SK-N-SH (cell line): ENCODE measurements around the gene ABCG4. TPM values are rescaled to one million over a fixed set of nuclear protein-coding genes. Genes with fewer than 3 reads are reported as not detected.

Experiments used
- CTCF ChIA-PET: fragments of 300-600, 350-600 bp; formaldehyde crosslinking; extraction: SDS; loops from one replicate; lab custom pipeline; 2021; lab: Yijun Ruan, JAX
- POLR2A ChIA-PET: fragments of 350-600 bp; sonication (Branson Sonifier 250); formaldehyde crosslinking; extraction: SDS; loops from one replicate; lab custom pipeline; 2020; ENCODE audit warnings: antibody characterized with exemption, inconsistent platforms; lab: Yijun Ruan, JAX
- DNase-seq: peaks from one replicate; pipeline ENCODE4 v3.0.0; 2012
- H2AFZ ChIP-seq: fragments of 200-600 bp; sonication (generic); 2 replicates; pipeline ENCODE4 v1.8.1; 2016; ENCODE audit warnings: antibody characterized with exemption, mild to moderate bottlenecking, low read depth
- H3F3A ChIP-seq: fragments of 200-600 bp; sonication (generic); replicated peaks from 2 replicates; pipeline ENCODE3; 2016; ENCODE audit warnings: antibody characterized with exemption, mild to moderate bottlenecking; ENCODE audit not compliant: insufficient read depth
- H3K27ac ChIP-seq, 2 experiments: fragments of 200-500 bp in 1 of 2; fragments of 200-600 bp in 1 of 2; sonication (Bioruptor generic) in 1 of 2; sonication (generic), shearing (Covaris generic) in 1 of 2; 2 replicates each; pipeline versions ENCODE4 v1.5.1 to v1.6.1; 2014 to 2016; ENCODE audit warnings: low read depth in 2 of 2, inconsistent platforms in 1 of 2, low read length in 1 of 2, mild to moderate bottlenecking in 1 of 2, mixed read lengths in 1 of 2
- H3K27me3 ChIP-seq: fragments of 200-600 bp; sonication (generic), shearing (Covaris generic); 2 replicates; pipeline ENCODE4 v1.6.1; 2016; ENCODE audit warnings: mixed run types; ENCODE audit not compliant: insufficient read depth
- H3K36me3 ChIP-seq, 2 experiments: fragments of 200-500 bp in 1 of 2; fragments of 200-600 bp in 1 of 2; sonication (Bioruptor generic) in 1 of 2; sonication (generic) in 1 of 2; replicated peaks in 1 of 2; 2 replicates each; pipeline versions ENCODE3 to v1.5.1; 2014 to 2016; ENCODE audit warnings: low read length in 1 of 2, mild to moderate bottlenecking in 1 of 2; ENCODE audit not compliant: insufficient read depth in 2 of 2, control insufficient read depth in 1 of 2
- H3K4me1 ChIP-seq, 2 experiments: fragments of 200-500 bp in 1 of 2; fragments of 200-600 bp in 1 of 2; sonication (Bioruptor generic) in 1 of 2; sonication (generic), shearing (Covaris generic) in 1 of 2; 2 replicates each; pipeline versions ENCODE4 v1.5.1 to v1.6.1; 2014 to 2016; ENCODE audit warnings: low read depth in 1 of 2, low read length in 1 of 2, mixed run types in 1 of 2; ENCODE audit not compliant: insufficient read depth in 2 of 2, control insufficient read depth in 1 of 2
- H3K4me2 ChIP-seq: fragments of 200-600 bp; sonication (generic), shearing (Covaris generic); 2 replicates; pipeline ENCODE4 v1.6.1; 2017; ENCODE audit warnings: mixed run types
- H3K4me3 ChIP-seq, 2 experiments: fragments of 200-500 bp in 1 of 2; fragments of 200-600 bp in 1 of 2; sonication (Bioruptor generic) in 1 of 2; sonication (generic), shearing (Covaris generic) in 1 of 2; 2 replicates each; pipeline versions ENCODE4 v1.5.1 to v1.8.1; 2014 to 2016; ENCODE audit warnings: low read depth in 2 of 2, inconsistent platforms in 1 of 2, low read length in 1 of 2, mild to moderate bottlenecking in 1 of 2, mixed read lengths in 1 of 2, moderate library complexity in 1 of 2
- H3K79me2 ChIP-seq: fragments of 200-600 bp; sonication (generic); 2 replicates; pipeline ENCODE4 v1.8.1; 2017; ENCODE audit warnings: mild to moderate bottlenecking; ENCODE audit not compliant: insufficient read depth
- H3K9ac ChIP-seq: fragments of 200-600 bp; sonication (generic); 2 replicates; pipeline ENCODE4 v1.6.1; 2017; ENCODE audit warnings: mixed run types
- H3K9me2 ChIP-seq: fragments of 200-600 bp; sonication (generic); 2 replicates; pipeline ENCODE4 v1.6.1; 2017; ENCODE audit warnings: mixed run types
- H3K9me3 ChIP-seq: fragments of 200-600 bp; sonication (generic); 2 replicates; pipeline ENCODE4 v1.6.1; 2017; ENCODE audit warnings: mixed run types, mild to moderate bottlenecking, moderate library complexity
- H4K20me1 ChIP-seq: fragments of 200-600 bp; sonication (generic); 2 replicates; pipeline ENCODE4 v1.6.1; 2017; ENCODE audit warnings: mild to moderate bottlenecking, mixed run types; ENCODE audit not compliant: insufficient read depth
- CHD2 ChIP-seq: fragments of 150-350 bp; IDR thresholded peaks from 2 replicates; pipeline ENCODE4 v1.6.1; 2018; ENCODE audit warnings: low read length; ENCODE audit not compliant: partially characterized antibody
- GABPA ChIP-seq: IDR thresholded peaks from 2 replicates; pipeline ENCODE4 v1.4.0; 2012; ENCODE audit warnings: low read depth, mild to moderate bottlenecking
- GATA2 ChIP-seq: sonication (generic); formaldehyde crosslinking; IDR thresholded peaks from 2 replicates; pipeline ENCODE4 v1.5.0; 2020; ENCODE audit warnings: mild to moderate bottlenecking, missing genetic modification reagents
- JUND ChIP-seq: IDR thresholded peaks from 2 replicates; pipeline ENCODE4 v1.4.0; 2012
- MXI1 ChIP-seq: IDR thresholded peaks from 2 replicates; pipeline ENCODE4 v1.6.1; 2012; ENCODE audit warnings: mild to moderate bottlenecking, low read depth, low read length, improper control_type of control experiment
- TAF1 ChIP-seq: IDR thresholded peaks from 2 replicates; pipeline ENCODE4 v1.6.1; 2012; ENCODE audit warnings: low read depth, mild to moderate bottlenecking, low read length, moderate library complexity, borderline replicate concordance
- ZBTB33 ChIP-seq: IDR thresholded peaks from 2 replicates; pipeline ENCODE4 v1.4.0; 2012; ENCODE audit warnings: low read depth, borderline replicate concordance
- WGBS: methylation state at CpG from one replicate; pipeline ENCODE4 v1.1.6; 2017; ENCODE audit warnings: low lambda C conversion rate; 5-methylcytosine and 5-hydroxymethylcytosine counted together
- polyA plus RNA-seq, 3 experiments: library from polyadenylated mRNA; depleted of rRNA; stranded (reverse); fragments of >200 nt; gene quantifications; 2 replicates each; pipeline ENCODE4 v1.2.3, GENCODE V29; 2012
- TF ChIP-seq, protein P1 (sequence below): IDR thresholded peaks from 2 replicates; pipeline ENCODE4 v1.6.1; 2012; ENCODE audit warnings: mild to moderate bottlenecking, low read depth, low read length, moderate library complexity
- TF ChIP-seq, protein P2 (sequence below): fragments of 150-350 bp; IDR thresholded peaks from 2 replicates; pipeline ENCODE4 v1.6.1; 2016; ENCODE audit warnings: mild to moderate bottlenecking, low read depth, low read length

The ABCG4 gene
- polyA plus RNA-seq, 1 of the 3 experiments (the other 2 are of a cell fraction): 0.72 TPM

DNA sequence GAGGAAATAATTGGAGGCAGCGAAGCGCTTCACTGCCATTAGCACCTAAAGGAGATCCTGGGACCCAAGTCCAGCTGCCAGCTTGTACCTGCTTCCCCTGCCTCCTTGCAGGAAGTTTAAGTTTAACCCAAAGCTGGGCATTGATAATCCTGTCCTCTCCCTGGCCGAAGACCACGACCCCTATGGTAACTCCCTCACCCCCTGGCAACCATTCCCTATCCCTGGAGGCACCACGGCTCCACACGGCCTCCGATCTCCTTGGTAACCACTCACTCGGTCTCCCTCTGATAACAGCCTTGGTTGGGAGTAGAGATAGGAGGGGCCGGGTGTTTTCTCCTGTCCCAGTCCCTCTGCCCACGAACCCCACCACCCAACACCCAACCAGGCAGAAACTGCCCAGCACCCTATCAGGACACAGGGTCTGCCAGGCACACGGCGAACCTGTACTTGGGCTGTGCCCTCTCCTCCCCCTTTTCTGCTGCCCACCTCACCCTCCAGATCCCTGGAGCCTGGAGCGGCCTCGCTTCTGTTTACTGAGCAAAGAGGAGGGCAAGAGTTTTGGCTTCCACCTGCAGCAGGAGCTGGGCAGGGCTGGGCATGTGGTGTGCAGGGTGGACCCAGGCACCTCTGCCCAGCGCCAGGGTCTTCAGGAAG is 37.3 kb downstream of the ABCG4 start:
- TF ChIP-seq, protein P1, sequence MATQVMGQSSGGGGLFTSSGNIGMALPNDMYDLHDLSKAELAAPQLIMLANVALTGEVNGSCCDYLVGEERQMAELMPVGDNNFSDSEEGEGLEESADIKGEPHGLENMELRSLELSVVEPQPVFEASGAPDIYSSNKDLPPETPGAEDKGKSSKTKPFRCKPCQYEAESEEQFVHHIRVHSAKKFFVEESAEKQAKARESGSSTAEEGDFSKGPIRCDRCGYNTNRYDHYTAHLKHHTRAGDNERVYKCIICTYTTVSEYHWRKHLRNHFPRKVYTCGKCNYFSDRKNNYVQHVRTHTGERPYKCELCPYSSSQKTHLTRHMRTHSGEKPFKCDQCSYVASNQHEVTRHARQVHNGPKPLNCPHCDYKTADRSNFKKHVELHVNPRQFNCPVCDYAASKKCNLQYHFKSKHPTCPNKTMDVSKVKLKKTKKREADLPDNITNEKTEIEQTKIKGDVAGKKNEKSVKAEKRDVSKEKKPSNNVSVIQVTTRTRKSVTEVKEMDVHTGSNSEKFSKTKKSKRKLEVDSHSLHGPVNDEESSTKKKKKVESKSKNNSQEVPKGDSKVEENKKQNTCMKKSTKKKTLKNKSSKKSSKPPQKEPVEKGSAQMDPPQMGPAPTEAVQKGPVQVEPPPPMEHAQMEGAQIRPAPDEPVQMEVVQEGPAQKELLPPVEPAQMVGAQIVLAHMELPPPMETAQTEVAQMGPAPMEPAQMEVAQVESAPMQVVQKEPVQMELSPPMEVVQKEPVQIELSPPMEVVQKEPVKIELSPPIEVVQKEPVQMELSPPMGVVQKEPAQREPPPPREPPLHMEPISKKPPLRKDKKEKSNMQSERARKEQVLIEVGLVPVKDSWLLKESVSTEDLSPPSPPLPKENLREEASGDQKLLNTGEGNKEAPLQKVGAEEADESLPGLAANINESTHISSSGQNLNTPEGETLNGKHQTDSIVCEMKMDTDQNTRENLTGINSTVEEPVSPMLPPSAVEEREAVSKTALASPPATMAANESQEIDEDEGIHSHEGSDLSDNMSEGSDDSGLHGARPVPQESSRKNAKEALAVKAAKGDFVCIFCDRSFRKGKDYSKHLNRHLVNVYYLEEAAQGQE: no peak
- no peak for TF ChIP-seq TAF1
- no peak for TF ChIP-seq GABPA
- no peak for TF ChIP-seq MXI1
- no peak for TF ChIP-seq ZBTB33
- no peak for TF ChIP-seq JUND
- TF ChIP-seq GATA2 (CRISPR knock-in tag): no peak
- TF ChIP-seq CHD2: no peak
- TF ChIP-seq, protein P2, sequence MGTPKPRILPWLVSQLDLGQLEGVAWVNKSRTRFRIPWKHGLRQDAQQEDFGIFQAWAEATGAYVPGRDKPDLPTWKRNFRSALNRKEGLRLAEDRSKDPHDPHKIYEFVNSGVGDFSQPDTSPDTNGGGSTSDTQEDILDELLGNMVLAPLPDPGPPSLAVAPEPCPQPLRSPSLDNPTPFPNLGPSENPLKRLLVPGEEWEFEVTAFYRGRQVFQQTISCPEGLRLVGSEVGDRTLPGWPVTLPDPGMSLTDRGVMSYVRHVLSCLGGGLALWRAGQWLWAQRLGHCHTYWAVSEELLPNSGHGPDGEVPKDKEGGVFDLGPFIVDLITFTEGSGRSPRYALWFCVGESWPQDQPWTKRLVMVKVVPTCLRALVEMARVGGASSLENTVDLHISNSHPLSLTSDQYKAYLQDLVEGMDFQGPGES: no peak
- no peaks in the 10 kb centered on the region for H3K79me2 ChIP-seq
- no peak overlapping the region for H3K4me3 ChIP-seq
- H3K36me3 ChIP-seq: peaks cover 0 to 10% of the 10 kb centered on the region in 2 experiments
- H3K9ac ChIP-seq: no peak overlapping the region
- no peaks in the 10 kb centered on the region for H3K9me3 ChIP-seq
- DNase-seq: peak; percentile 72
- H3K4me1 ChIP-seq: peaks cover 0 to 9% of the 10 kb centered on the region in 2 experiments; a peak in 1 of 4 replicates
- no peak overlapping the region for H3K4me2 ChIP-seq
- POLR2A ChIA-PET: interaction anchor here (0.6 kb wide), 1 partner anchor 96 kb away, joined by 4 read pairs; no protein-coding TSS in a partner anchor
- H3F3A ChIP-seq: no peaks in the 10 kb centered on the region
- H2AFZ ChIP-seq: no peak overlapping the region
- no peak overlapping the region for H3K27ac ChIP-seq
- WGBS: 62% methylated on average over 14 of the region's 15 CpGs
- H4K20me1 ChIP-seq: no peaks in the 10 kb centered on the region
- CTCF ChIA-PET: interaction anchor here (0.7 to 3.9 kb wide), 7 partner anchors 9 to 247 kb away, joined by 3 to 12 read pairs (median 3); partner anchors contain the start of gene NLRX1
- H3K9me2 ChIP-seq: no peaks in the 10 kb centered on the region
- no peaks in the 10 kb centered on the region for H3K27me3 ChIP-seq
